DMS53 treated with DMSO at 0.1 percent for 48 hours (cell line): ENCODE results near the gene LRRC49.

Source experiments
- DNase-seq: peaks from one replicate; lab custom pipeline; 2025; ENCODE audit not compliant: unreplicated experiment; lab: John Stamatoyannopoulos, UW

Gene LRRC49

DNA sequence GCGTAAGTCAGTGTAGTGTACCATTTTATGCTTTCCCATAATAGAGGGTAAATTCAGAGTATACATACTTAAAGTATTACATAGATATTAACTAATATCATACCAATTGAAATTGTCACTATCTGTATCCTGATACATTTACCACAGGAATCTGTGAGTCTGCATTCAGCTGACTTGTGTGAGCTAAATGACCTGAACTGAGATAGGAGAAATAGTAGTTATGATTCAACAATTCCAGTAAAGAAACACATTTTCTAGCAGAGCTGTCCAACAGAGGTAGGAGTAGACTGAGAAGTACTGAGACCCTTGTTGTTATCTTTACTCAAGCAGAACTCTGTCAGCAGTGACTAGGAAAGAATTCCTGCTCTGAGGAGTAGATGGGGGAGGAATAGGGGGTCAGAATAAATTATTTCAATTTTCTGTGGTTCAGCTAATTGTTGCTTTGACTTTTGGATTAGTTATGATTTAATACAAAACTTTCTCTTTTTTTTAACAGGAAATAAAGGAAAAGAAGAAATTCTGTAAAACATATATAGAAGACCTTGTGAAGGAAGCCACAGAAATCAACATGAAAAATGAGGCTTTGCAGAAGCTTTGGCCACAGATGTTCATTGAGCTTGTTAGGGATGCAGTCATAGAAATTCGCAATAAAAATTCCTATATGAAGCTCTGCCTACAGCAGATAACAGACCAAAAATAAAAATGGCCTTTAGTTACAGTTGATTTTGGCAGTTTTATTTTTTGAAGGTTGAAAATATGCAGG, 156.5 kb downstream of the LRRC49 start:
- DNase-seq, result no peak

DNA sequence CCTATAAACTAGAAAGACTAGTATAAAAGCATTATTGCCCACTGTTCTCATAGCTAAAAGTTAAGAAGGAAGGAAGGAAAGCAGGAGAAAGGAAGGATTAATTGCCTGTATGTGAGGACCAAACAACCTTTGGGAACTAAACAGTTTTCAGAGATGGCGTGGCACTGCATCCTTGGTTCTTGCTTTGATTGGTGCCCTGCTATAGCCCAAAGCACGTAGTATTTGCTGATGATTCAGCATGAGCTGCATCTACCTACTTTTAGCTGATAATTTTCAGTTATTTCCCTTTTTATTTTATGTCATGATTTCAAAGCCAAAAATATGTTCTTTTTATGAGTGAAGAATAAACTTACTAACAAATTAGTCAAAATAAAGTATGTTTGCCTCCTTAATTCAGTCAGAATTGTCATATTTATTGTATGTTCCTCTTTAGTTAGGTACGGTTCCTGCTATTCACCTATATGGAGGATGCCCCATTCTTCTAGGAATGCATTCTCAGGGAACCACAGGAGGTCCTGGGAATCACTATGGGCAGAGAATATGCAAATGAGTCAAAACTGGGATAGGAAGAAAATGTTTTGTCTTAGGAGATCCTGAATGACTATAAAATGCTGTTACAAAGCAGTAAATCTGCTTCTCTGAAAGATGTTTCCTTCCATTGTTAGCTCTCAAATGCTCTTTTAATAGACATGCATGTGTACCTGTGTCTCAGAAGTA, 157.2 kb downstream of the LRRC49 start:
- DNase-seq, result no peak

DNA sequence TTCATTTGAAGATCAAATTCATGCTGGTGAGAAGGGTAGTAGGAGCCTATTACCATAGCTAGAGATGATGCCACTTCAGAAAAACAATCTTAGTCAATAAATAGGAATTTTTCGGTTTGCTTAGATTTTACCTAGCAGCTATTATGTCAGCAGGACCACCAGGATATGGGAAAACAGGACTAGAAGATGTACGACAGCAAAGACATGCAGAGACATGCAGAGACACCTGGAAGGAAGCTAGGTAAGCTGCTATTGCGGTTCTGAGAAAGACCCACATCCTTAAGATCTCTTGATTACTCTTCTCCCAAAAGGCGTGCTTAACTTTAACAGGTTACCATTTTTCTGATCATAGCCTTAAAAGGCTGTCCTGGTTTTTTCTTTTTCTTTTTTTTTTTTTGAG, 157.8 kb downstream of the LRRC49 start:
- no peak for DNase-seq

DNA sequence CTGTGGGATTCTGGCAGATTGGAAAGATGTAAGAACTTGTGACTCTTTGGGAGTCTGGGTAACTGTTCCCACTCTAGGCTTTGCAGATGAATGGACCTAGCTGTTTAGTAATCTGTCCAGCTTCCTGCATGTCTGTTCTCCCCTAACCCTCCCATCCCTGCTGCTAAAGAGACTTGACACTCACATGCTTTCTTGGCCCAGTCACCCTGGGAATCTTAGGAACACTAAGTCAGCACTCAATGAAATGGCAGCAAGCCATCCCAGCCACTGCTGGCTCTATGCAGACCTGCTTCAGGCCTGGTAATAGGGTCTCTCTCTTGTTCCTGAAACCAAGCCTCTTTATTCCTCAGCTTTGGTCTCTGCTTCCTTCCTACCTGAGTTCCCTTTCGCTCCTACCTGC, 158.9 kb downstream of the LRRC49 start:
- DNase-seq, result no peak

DNA sequence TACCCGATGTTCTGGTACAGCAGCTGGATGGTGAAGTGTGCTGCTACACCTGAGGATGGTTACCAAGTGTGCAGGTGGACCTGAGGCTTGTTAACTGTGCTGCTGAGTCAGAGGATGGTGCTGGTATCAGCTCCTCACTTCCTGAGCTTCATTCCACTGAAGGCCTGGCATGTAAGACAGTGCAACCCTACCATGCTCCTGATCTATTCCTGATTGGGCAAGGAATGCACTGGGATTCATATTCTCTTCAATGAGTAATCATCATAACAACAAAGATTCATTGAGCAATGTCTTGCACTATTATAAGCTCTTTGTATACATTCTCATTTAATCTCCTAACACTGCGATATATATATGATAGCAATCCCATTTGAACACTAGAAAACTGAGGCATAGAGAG, 159.7 kb downstream of the LRRC49 start:
- DNase-seq, result no peak

DNA sequence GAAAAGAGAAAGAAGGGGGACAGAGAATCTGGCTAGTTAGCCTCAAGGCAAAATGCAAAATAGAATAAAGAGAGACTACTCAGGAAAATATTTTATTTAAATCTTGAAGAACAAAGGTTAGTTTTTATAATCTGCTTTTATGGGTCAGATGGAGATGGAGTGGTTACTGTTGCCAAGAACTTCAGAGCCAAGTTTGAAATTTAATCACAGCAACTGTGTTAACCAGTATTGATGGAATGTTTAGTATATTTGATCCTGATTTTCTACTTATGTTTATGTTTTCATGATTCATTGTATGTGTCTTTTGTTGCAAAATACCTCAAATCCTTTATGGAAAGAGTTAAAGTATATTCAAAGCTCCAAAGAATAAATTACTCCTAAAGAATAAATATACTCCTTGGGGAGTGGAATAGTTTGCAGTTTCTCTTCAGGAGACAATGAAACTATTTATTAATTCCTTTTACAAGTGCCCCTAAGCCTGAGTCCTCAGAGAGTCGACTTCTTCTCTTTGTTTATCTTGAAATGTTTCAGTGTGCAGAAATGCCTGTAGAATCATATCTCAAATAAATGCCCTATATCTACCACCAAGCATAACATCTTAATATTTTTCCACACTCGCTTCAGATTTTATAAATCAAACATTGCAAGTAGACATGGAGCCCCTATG, 161.8 kb downstream of the LRRC49 start:
- no peak for DNase-seq

DNA sequence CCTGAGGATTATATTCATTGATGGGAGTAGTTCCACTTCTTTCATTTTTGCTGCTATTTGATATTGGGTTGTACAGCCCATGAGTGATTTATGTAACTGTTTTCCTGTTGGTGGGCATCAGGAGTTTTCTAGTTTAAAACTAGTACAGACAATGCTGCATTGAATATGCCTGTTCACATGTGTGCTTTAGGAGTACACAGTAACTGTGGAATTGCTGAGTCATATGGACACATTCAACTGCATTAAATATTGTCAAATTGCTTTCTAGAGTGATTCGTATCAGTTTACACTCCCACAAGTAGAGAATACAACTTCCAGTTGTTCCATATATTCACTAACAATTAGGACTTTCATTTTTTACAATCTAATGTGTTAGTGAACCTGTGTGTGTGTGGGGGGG, 162.8 kb downstream of the LRRC49 start:
- DNase-seq, result peak; percentile 5

DNA sequence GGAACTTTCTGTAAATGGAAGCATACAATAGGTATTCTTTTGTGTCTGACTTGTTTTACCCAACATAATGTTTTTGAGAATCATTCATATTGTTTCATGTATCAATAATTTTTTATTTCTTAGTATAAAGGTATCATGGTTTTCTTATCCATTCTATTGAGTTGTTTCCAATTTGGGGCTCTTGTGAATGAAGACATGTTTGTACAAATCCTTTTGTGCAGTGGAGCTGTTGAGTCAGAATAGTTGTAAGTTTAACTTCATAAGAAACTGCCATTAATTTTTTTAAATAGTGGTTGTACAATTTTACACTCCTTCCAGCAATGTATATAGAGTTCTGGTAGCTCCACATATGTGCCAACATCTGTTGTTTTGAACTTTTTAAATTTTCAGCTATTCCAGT, 163.5 kb downstream of the LRRC49 start:
- DNase-seq, result no peak

DNA sequence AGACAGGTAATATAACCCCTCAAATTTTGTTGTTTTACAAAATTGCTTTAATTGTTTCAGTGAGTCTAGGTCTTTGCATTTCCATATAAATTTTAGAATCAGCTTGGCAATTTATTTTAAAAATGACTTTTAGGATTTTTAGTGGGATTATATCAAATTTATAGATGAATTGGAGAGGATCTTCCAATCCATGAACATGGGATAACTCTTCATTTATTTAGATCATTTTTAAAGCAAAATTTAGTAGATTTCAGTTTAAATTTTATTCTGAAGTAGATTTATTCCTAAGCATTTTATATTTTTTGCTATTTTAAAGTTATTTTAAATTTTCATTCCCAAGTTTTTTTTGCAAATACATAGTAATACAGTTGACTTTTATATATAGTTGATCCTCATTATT, 164.5 kb downstream of the LRRC49 start:
- no peak for DNase-seq

DNA sequence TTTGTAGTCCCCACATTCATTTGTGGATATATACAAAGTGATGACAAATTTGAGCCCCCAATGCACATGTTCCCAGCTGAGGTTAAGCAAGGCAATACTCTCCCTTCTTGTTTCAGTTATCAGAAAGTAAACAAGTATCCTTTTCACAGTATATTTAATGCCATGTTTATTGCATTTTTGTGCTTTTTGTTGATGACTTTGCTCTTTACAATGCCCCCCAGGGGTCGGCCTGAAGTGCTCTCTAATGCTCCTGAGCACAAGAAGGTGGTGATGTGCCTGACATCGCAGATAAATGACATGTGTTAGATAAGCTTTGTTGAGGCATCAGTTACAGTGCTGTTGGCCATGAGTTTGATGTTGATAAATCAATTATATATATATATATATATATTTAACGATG, 165.0 kb downstream of the LRRC49 start:
- no peak for DNase-seq

DNA sequence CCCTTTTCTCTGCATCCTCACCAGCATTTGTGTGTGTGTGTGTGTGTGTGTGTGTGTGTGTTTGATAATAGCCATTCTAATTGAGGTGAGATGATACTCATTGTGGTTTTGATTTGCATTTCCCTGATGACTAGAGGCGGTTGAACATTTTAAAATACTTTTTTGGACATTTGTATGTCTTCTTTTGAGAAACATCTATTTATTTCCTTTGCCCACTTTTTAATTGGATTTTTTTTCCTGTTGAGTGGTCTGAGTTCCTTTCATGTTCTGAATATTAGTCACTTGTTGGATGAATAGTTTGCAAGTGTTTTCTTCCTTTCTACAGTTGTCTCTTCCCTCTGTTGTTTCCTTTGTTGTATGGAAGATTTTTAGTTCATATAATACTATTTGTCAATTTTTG, 168.4 kb downstream of the LRRC49 start:
- no peak for DNase-seq

DNA sequence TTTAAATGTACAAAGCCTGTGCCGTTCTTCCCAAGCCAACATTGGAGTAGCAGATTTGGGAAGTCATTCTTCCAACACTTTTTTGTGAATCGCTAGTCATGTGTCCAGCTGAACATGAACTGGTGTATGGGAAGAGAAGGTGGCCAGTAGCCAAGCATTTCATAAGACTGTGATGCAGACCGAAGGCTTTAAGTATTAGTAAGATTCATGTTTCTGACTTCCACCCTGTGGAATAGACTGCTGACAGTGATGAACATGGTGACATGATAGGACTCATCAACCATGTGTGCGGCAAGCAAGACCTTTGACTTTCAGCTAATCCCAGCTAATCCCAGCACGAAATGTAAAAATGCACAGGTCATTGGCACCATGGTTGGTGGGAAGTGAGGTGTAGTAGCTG, 174.4 kb downstream of the LRRC49 start:
- no peak for DNase-seq

DNA sequence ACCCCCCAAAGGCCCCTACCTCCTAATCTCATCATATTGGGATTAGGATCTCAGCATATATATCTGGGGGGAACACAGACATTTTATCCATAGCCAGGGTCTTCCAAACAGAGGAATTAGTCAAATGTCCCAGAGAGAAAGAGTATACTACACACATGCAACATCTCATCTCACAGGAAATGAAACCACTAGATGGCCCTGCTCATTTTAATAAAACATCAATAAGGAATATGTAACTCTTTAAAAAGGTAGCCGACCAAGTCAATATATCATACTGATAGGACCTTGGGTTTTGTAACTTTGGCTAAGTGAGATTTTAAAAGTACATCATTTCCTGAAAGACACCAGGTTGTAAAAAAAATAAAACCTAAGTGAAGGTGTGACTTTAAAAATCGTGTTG, 177.1 kb downstream of the LRRC49 start:
- no peak for DNase-seq

DNA sequence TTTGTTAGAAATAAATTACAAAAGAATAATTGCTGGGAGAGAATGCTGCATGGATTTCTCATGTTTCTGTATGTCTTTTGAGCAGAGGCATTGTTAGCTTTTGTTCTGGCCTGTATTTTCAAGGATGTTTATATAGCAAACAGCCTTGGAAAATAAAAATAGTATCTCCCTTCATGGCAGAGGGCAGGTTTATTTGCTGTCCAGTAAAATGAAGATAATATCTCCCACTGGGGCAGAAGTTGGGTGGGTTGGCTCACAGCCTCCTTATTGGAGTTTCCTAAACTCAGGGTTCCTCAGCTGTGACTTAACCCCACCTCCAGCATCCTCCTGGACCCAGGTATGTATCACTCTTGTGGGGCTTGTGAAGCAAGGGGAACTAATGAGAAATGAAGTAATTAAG, 178.9 kb downstream of the LRRC49 start:
- DNase-seq, result no peak

DNA sequence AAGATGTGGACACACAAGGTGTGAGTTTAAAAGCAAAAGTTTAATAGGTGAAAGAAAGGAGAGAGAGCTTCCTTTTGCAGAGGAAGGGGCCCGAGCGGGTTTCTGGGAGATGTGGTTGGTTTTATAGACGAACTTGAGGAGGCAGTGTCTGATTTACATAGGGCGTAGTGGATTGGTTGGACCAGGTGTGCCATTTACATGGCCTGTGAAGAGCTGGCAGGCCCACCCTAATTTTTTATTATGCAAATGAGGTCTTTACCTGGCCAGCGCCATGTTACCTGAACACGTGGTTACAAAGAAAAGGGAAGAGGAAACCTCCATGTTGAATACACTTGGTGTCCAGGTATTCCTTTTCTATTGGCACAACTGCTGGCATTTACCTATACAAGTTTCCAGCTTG, 179.8 kb downstream of the LRRC49 start:
- no peak for DNase-seq

DNA sequence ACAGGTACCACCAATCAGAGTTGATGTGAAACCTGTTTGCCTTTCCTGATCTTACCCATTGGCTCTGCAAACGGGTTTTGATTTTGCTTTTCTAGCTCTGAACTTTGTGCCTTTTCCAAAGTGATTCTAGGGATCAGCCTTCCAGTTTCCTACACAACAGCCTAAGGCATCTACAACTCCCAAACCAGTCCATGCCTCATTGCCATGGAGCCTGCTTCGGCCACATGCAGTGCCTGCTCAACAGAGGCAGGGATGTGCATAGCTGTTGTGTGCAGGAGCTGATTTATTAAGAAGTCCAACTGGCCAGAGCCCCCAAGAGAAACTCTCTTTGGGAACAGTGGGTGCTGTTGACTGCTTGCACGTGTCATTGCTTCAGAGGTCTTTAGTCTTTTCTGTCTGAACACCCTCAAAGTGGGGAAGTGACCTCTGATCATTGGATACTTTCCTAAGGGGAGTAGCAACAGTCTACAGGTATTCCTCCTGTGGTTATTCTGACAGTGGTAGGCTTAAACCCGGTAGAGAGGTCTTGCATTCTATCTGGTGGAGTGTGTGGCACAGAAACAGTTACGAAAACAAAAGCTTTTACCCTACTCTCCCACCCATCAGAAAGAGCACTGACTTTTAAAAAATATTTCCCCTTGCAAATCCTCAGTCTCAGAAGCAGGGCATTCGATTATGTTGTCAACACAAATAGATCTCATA, 186.0 kb downstream of the LRRC49 start:
- DNase-seq, result no peak

DNA sequence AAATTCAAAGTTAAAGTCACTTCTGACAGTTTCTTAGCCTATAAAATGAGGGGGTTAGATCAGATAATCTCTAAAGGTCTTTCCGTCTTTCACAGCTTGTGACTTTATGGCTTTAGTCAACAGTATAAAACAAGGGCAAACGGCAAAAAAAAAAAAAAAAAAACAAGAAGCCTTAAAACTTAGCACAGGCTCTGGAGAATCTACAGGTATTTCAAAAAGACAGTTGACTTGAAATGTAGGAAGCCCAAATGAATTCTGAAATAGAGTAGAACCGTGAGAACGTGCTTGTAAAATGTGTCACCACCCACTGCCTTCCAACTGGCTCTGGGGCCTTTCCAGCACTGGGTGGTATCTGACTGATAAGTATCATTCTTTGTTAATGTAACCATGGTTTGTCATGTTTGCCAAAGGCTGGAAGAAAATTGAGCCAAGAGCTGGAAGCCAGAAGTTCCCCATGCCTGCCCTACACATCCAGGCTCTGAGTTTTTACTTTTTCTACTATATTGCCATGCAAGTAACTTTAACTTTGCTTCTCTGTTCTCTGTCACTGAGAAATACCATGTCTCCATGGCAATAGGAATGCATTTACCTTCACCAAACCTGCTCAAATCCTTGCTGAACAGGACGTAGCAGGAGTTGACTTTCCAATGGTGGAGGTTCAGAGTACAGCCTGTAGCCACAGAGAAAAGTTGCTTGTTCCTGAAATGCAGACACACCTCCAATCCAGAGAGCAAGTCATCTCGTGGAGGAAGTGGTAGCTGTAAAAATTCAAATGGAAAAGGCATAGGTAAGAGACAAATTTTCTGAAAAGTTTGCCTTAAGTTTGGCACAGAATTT, 186.8 kb downstream of the LRRC49 start:
- no peak for DNase-seq

DNA sequence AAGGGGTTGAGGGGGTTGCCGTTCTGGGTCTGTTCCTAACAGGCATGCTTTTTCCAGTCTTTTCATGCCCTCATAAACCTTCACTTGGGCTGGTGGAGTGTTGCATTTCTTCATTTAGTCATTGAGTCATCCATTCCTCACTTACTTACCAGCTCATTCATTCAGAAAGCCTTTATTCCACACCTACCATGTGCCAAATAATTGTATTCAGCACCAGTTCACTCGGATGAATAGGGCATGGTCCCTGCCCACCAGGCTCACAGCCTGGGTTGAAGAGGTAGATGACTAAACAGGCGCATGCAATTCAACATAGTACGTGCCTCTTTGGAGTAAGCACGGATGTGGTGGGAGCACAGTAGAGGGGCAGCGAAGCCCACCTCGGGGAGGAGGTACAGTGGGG, 187.5 kb downstream of the LRRC49 start:
- DNase-seq, result no peak

DNA sequence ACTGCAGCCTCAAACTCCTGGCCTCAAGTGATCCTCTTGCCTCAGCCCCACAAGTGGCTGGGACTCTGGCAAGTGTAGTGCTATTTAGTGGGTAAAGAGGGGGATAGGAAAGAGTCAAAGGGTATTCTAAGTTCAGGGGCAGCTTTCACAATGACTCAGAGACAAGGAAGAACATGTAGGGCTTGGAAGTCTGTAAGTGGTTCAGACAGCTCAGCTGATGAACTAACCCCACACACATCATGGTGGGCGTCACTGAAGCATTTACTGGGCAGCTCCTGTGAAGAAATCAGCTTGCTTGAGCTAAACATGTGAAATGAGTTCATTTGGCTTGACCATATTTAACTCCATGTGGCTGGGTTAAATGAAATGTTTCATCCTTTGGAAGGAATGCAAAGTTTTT, 188.1 kb downstream of the LRRC49 start:
- DNase-seq, result no peak

DNA sequence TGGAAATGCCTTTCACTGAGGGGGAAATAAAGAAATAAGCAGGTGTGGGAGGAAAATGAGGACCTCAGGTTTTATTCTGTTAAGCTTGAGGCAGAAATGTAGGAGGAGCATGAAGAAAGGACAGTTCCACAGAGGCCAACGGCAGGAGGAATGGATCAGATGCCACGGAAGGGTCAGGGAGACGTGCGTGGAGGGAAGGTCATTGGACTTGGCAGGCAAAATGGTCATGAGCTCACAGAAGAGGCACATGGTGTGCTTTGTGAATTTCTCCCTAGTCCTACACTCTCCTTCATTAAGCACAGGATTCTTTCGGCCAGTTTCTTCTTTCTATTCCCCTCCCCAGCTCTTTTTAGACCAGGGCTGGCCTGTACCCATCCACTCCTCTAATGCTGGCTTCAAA, 190.2 kb downstream of the LRRC49 start:
- no peak for DNase-seq

DNA sequence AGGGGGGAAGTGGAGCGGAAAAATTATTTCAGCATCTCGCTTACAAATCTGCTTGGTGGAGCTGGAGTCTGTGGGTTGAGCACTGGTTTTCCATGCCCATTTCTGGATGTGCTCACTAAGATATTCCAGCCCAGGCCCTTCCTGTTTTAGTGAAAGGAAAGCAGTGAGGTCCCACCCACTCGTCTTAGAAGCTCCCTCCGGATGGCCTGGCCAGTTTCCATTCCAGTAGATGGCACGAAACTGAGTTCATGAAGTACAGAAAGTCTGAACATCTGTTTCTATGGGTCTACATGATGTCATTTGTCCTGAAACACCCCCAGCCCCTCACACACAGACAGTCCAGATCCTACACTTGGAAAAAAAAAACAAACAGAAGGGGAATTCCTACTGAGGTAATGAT, 190.7 kb downstream of the LRRC49 start:
- DNase-seq, result no peak
